ENCODE results near the gene PADI3.

Gene PADI3

DNA sequence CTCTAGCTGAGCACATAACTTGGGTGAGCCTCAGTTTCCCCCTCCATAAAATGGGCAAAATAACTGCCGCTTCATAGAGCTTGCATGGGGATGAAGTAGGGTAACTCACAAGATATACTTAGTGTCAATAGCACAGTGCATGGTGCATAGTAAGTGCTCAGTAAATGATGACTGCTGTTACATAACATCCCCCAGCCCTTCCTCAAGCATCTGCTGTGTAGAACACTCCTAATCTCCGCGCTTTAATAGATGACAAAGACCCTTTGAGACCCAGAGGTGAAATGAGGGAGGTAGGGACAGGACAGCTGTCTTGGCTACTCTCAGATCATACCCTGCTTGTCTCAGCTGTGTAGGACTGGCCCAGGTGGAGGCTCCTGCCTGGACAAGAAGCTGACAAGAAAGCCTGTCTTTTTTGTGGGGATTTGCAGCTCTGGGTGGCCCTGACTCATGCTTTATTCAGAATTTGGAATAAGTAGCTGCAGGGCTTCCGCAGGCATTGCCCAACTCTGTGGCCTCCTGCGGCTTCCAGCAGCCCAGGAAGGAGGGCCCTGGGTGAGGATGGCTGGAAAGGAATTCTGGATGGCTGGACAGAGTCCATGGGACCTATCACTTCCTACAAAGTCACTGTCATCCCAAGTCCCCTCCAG is 38.4 kb downstream of the PADI3 start:
- TF ChIP-seq, protein P1, sequence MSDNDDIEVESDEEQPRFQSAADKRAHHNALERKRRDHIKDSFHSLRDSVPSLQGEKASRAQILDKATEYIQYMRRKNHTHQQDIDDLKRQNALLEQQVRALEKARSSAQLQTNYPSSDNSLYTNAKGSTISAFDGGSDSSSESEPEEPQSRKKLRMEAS (IDR thresholded peaks at IDR 0.05; ENCODE audit: low read depth, low read length): no peak
- TF ChIP-seq MYC (IDR thresholded peaks at IDR 0.05; ENCODE audit: low read depth, low read length) (no peak; the same call in 1 of the 2 replicates), CTCF (IDR thresholded peaks at IDR 0.05; ENCODE audit: low read depth, low read length) (no peak)
- peak; percentile 80 for DNase-seq (ENCODE audit: low read depth)
- H3K4me3 ChIP-seq (ENCODE audit: low read depth, low read length): no peak overlapping the region

- H3K4me3 ChIP-seq (ENCODE audit: low read depth, low read length): no peak overlapping the region
- no peak for TF ChIP-seq CTCF (IDR thresholded peaks at IDR 0.05; ENCODE audit: low read depth, low read length)
- no peak for TF ChIP-seq POLR2A (IDR thresholded peaks at IDR 0.05; ENCODE audit: extremely low read depth, insufficient read length)
- TF ChIP-seq MYC (IDR thresholded peaks at IDR 0.05; ENCODE audit: low read depth, low read length): no peak
- TF ChIP-seq, protein P1 (IDR thresholded peaks at IDR 0.05; ENCODE audit: low read depth, low read length): no peak
- no peak for DNase-seq (ENCODE audit: low read depth)
These were observed 40.8 kb downstream of the PADI3 start for GRCh38 chr1:17289721-17290120.

DNA sequence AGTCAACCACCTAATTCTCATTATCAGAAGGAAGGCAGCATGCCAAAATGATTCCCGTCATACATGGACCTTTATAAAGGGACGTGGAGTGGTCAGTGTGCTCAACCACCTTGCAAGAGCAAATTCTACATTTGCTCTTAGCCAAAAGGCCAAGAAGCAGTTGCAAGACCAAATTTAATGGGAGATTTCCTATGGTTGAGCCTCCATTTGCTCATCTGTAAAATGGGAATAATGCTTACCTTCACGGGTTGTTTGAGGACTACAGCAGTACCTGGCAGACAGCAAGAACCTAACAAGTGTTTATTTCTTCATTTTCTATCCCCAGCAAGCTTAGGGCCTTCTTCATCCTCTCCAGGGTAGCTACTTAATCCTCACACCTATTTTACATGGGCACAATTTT is 41.7 kb downstream of the PADI3 start:
- no peak for TF ChIP-seq CTCF (IDR thresholded peaks at IDR 0.05; ENCODE audit: low read depth, low read length)
- no peak for TF ChIP-seq MYC (IDR thresholded peaks at IDR 0.05; ENCODE audit: low read depth, low read length)
- TF ChIP-seq, protein P1 (IDR thresholded peaks at IDR 0.05; ENCODE audit: low read depth, low read length): no peak
- no peak for TF ChIP-seq POLR2A (IDR thresholded peaks at IDR 0.05; ENCODE audit: extremely low read depth, insufficient read length)
- H3K4me3 ChIP-seq (ENCODE audit: low read depth, low read length): no peak overlapping the region
- DNase-seq (ENCODE audit: low read depth): no peak

DNA sequence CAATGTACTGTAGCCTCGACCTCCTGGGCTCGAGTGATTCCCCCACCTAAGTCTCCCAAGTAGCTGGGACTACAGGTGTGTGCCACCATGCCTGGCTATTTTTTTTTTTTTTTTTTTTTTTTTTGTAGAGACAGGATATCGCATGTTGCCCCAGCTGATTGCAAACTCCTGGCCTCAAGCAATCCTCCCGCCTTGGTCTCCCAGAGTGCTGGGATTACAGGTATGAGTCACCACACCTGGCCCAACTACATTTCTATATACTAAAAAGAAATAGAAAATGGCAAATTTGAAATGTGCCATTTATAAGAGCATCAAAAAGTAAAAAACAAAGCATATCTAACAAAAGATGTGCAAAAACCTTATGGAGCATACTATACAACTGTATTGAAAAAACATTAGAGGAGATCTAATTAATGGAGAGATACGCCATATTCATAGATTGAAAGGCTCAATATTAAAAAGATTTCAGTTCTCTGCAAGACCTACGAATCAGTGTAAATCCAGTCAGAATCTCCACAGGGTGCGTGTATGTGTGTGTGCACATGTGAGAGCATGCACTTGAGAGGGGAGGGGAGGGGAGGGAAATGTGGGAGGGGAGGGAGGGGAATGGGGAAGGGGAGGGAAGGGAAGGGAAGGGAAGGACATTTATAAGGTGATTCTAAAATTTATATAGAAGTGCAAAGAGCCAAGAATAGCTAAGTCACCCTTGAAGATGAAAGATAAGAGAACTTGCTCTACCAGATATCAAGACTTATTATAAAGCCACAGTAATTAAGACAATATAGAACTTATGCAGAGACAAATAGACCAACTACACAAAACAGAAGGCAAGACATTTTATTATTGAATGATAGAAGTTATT is 43.6 kb downstream of the PADI3 start:
- TF ChIP-seq MYC (IDR thresholded peaks at IDR 0.05; ENCODE audit: low read depth, low read length): no peak
- TF ChIP-seq, protein P1 (IDR thresholded peaks at IDR 0.05; ENCODE audit: low read depth, low read length): no peak
- no peak for TF ChIP-seq POLR2A (IDR thresholded peaks at IDR 0.05; ENCODE audit: extremely low read depth, insufficient read length)
- no peak for TF ChIP-seq CTCF (IDR thresholded peaks at IDR 0.05; ENCODE audit: low read depth, low read length)
- no peak for DNase-seq (ENCODE audit: low read depth)
- no peak overlapping the region for H3K4me3 ChIP-seq (ENCODE audit: low read depth, low read length)

GRCh38 chr1:17293681-17294425 is 45.0 kb downstream of the PADI3 start:
- no peak for DNase-seq (ENCODE audit: low read depth)
- TF ChIP-seq CTCF (IDR thresholded peaks at IDR 0.05; ENCODE audit: low read depth, low read length): no peak
- no peak for TF ChIP-seq MYC (IDR thresholded peaks at IDR 0.05; ENCODE audit: low read depth, low read length)
- TF ChIP-seq, protein P1 (IDR thresholded peaks at IDR 0.05; ENCODE audit: low read depth, low read length): no peak
- TF ChIP-seq POLR2A (IDR thresholded peaks at IDR 0.05; ENCODE audit: extremely low read depth, insufficient read length): no peak
- no peak overlapping the region for H3K4me3 ChIP-seq (ENCODE audit: low read depth, low read length)
